Stimulated activated CD4-positive, alpha-beta T cell treated with anti-CD3 and anti-CD28 coated beads, Interleukin-12 subunit alpha, Interleukin-12 subunit beta, amount 100 ng/mL, for 48 hours (primary cell): Measurements from ENCODE around the gene SETX.

Source experiments
- DNase-seq, 3 donors: peaks; one replicate each; pipeline ENCODE4 v3.0.0-alpha.2; 2020; ENCODE audit warnings: low read depth in 2 of 3, low spot score in 1 of 3

Gene SETX

DNA sequence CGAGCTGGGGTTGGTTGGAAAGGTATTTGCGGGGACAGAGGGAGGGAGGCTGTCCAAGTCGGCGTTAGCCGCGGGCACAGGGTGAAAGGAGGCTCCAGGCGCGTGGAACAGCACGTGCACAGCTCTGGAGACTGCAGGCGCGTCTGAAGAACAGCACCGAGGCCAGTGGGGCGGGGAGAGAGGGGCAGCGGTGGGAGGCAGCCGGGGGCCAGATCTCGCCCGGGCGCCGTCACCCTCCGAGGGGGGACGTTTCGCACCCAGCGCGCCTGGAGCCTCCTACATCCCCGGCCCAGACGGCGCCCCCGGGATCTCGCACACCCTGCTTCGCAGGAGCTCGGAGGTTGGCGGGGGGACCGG is 113.3 kb downstream of the SETX start:
- no peak for DNase-seq

DNA sequence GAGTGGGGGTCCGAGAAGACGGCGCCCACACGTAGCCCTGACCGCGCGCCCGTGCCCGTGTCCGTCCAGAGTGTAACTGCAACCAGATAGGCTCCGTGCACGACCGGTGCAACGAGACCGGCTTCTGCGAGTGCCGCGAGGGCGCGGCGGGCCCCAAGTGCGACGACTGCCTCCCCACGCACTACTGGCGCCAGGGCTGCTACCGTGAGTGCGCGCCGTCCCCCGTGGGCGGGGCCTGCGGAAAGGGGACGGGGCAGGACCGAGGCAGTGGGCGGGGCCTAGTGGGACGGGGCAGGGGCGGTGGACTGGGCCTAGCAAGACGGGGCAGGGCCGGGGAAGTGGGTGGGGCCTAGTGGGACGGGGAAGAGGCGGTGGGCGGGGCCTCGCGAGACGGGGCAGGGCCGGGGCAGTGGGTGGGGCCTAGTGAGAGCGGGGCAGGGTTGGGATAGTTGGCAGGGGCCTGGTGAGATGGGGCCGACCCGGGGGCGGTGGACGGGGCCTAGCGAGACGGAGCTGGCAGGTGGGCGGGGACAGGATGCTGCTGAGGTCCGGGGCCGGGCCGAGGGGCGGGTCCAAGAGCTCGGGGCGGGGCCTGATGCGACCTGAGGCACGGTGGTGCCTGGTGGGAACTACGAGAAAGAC is 113.8 kb downstream of the SETX start:
- peak; percentile 97 to 98 (median 98) for DNase-seq

GRCh38 chr9:132239999-132240840 is 114.6 kb downstream of the SETX start:
- DNase-seq, result no peak

- no peak for DNase-seq
These were observed 115.3 kb downstream of the SETX start for GRCh38 chr9:132239518-132239917.

- no peak for DNase-seq
These were observed 115.8 kb downstream of the SETX start for GRCh38 chr9:132238992-132239391.

GRCh38 chr9:132238026-132238972 is 116.5 kb downstream of the SETX start:
- no peak for DNase-seq

- DNase-seq, result no peak
These were observed 117.3 kb downstream of the SETX start for GRCh38 chr9:132237481-132237880.

- DNase-seq, result no peak
These were observed 118.0 kb downstream of the SETX start for GRCh38 chr9:132236662-132237311.

GRCh38 chr9:132235894-132236661 is 118.7 kb downstream of the SETX start:
- DNase-seq, result peak; percentile 62 to 88 (median 76)

DNA sequence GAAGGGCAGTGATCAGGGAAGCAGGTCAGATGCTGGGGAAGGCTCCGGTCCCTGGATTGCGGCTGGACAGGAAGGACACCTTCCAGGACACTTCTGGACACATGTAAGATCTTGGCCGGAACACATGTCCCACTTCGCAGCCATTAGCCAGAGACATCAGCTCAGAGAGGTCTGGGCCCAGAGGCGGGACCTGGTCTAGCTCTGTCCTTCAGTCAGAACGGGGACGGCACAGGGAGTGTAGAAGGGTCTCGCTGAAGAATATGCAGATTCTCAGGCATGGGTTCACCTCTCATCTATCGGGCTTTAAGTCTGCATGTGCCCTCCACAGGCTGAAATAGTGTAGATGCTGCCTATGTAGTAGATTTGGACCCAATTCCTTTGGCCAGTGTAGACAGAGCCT is 119.7 kb downstream of the SETX start:
- DNase-seq, result no peak

DNA sequence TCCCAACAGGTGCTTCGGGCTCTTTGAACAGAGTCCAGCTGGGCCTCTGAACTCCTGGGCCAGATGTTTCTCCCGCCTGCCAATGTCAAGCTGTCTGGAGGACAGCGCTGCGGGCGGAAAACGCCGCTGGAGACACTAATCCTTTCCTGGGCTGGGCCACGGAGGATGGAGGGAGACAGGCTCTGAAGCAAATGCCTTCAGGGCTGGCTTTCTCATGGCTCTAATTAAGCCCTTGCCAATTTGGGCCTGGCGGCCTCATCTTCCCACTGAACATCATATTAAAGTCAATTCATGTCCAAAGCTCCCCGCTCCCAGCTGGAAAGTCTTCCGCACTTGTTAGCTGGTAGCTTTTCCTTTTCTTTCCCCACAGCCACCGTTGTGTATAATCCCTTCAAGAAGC is 120.3 kb downstream of the SETX start:
- DNase-seq, result no peak

DNA sequence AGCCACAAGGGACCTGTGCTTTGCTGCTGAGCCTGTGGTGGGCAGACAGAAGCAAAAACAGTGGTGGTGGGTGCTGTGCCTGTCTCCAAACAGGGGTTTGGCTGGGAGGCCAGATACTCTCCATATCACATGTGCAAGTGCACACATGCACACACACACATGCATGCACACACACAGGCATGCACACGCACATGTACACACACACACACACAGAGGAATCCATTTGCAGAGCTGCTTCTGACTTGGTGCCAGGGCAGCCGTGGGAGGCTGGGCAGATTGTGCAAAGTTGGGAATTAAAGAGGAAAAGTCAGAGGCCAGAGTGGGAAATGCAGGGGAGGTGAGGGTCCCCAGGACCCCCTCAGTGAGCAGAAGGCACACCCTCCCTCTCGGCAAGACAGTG is 121.6 kb downstream of the SETX start:
- DNase-seq, result no peak

- no peak for DNase-seq
These were observed 122.3 kb downstream of the SETX start for GRCh38 chr9:132232522-132232921.

GRCh38 chr9:132231019-132231701 is 123.6 kb downstream of the SETX start:
- no peak for DNase-seq

DNA sequence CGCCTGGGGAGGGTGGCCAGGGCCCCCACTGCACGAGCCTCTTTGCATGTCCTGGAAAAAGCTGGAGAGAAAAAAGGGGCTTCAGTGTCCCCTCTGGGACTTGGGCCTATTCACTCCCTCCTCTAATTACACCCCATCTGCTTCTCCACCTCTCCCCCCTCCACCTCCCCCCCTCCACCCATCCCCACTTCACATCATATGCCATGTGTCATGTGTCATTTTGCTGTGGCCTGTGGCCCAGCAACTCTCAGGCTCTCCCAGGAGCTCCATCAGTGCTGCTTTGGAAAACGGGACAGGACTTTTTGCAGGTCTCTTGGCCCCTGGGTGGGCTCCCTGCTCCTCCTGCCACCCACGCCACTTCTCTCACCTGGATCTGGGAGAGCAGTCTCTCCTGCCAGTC is 124.2 kb downstream of the SETX start:
- no peak for DNase-seq

DNA sequence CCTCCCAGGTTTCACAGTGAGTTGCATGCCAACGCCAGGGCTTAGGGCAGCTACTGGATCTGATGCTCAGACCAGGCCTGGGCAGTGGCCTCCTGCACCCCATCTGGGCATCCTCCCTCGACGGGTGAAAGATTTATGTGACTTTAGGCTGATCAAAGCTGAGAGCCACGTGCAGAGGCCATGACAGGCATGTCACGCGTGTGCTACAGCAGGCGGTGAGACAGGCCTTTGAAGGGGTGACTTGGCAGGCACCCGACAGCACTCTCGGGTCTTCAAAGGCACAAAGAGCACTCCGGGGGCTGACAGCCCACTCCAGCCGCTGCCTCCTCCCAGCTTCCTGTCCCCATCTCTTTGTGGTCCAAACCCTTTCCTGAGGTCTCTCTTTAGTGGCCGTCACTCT is 126.7 kb downstream of the SETX start:
- no peak for DNase-seq

GRCh38 chr9:132226571-132227430 is 128.0 kb downstream of the SETX start:
- DNase-seq, result no peak

GRCh38 chr9:132224645-132225044 is 130.1 kb downstream of the SETX start:
- no peak for DNase-seq

- DNase-seq, result no peak
These were observed 132.8 kb downstream of the SETX start for GRCh38 chr9:132221941-132222340.
